ENCODE data around the gene NES. TPM values are rescaled to one million over a fixed set of nuclear protein-coding genes. Genes with fewer than 3 reads are reported as not detected.
"Not testable (repeated sequence)": the region's sequence is repeated elsewhere in the genome, so short reads cannot be mapped to it uniquely, and the experiment has no call there.

The NES gene
- total and polyA plus RNA-seq, 5 donors from 2014 or later = 0.10 TPM; not detected in 4

DNA sequence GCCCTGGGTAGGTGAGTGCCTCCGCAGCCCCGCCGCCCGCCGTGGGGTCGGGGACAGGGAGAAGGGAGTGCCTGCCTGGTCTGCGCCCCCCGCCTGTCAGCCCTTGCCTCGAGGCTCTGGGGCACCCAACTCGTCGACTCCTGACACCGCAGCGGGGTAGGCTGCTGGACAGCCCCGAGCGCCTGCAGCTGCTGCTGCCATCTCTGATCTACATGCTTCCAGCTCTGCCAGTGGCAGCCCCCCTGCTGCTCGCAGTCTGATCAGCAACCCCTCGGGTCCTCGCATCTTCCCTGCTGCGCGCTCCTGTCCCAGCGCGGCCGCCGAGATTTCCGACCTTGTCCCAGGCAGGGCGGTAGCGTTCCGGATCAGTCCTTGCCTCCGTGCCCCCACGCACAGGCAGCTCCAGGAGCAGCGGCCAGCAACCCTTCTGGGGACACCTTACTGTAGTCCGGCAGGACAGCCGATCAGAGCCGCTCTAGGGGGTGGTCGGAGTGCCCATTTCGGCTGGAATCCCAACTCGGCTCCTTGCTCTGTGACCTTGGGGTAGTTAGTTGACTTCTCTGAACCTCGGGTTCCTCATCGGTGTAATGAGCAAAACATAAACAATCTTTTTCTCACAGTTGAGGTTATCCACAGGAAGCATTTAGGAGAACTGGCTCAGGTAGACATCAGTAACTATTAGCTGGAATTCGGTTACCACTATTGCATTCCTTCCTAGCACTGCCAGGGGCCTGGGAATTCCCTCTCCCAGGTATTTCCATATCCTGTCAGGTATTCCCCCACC is 34.8 kb downstream of the NES start:
- ATAC-seq (ENCODE audit: low read depth in 2 of 2) (no peak), DNase-seq (no peak)
- Mint-ChIP-seq H3K4me1 (peaks cover 0 to 30% (median 16%) of the 10 kb centered on the region in 4 donors), H3K4me3 (peak overlapping the region in 3 of 4 donors; percentile 50 to 79 (median 72)), H3K9me3 (peaks cover 0 to 1% (median 0%) of the 10 kb centered on the region in 7 donors), H3K27me3 (peaks cover 86% of the 10 kb centered on the region), H3K36me3 (peaks cover 4% of the 10 kb centered on the region), H3K27ac (no peak overlapping the region)
- H3K27ac ChIP-seq (ENCODE audit: insufficient read depth, low read length, poor library complexity, severe bottlenecking) = no peak overlapping the region
- no peak overlapping the region for H3K4me3 ChIP-seq (ENCODE audit: low read depth, low read length)
- H3K36me3 ChIP-seq (ENCODE audit: control insufficient read depth, insufficient read depth, low read length) = no peaks in the 10 kb centered on the region
- no peaks in the 10 kb centered on the region for H3K9me3 ChIP-seq (ENCODE audit: control insufficient read depth in 2 of 2, low read length in 2 of 2)
- peaks cover 21% of the 10 kb centered on the region for H3K4me1 ChIP-seq (ENCODE audit: control insufficient read depth, insufficient read depth, low read length, poor library complexity, severe bottlenecking)
- H3K27me3 ChIP-seq (ENCODE audit: control insufficient read depth, insufficient read depth, low read length) = peaks cover 47% of the 10 kb centered on the region

DNA sequence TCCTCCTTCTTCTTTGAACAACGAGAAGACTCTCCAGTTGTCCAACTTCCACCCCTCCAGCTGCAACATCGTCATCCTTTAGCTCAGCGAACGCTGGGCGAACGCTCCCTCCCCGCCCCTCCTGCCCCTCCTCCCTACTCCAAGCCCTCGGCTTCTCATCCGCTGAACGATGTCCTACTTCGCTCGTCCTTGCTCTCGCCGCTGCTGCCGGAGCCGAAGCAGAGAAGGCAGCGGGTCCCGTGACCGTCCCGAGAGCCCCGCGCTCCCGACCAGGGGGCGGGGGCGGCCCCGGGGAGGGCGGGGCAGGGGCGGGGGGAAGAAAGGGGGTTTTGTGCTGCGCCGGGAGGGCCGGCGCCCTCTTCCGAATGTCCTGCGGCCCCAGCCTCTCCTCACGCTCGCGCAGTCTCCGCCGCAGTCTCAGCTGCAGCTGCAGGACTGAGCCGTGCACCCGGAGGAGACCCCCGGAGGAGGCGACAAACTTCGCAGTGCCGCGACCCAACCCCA is 35.4 kb downstream of the NES start, which contains the start of gene BCAN:
Gene BCAN (plus strand): TSS at position 357 of the 504 bp plus-strand sequence. CDS start 3,938 bp downstream, outside the sequence.
- peak within 1 kb of the TSS; percentile 26 for H3K4me3 ChIP-seq (ENCODE audit: low read depth, low read length)
- H3K27ac ChIP-seq (ENCODE audit: insufficient read depth, low read length, poor library complexity, severe bottlenecking) = no peak within 1 kb of the TSS
- H3K4me1 ChIP-seq (ENCODE audit: control insufficient read depth, insufficient read depth, low read length, poor library complexity, severe bottlenecking) = peaks cover 21% of the 10 kb centered on the region
- H3K9me3 Mint-ChIP-seq = peaks cover 0 to 1% (median 0%) of the 10 kb centered on the region in 7 donors
- peaks cover 47% of the 10 kb centered on the region for H3K27me3 ChIP-seq (ENCODE audit: control insufficient read depth, insufficient read depth, low read length)
- peaks cover 4% of the 10 kb centered on the region for H3K36me3 Mint-ChIP-seq
- no peaks in the 10 kb centered on the region for H3K36me3 ChIP-seq (ENCODE audit: control insufficient read depth, insufficient read depth, low read length)
- no peaks in the 10 kb centered on the region for H3K9me3 ChIP-seq (ENCODE audit: control insufficient read depth in 2 of 2, low read length in 2 of 2)
- peaks cover 81% of the 10 kb centered on the region for H3K27me3 Mint-ChIP-seq
- ATAC-seq (ENCODE audit: low read depth in 2 of 2) = peak; percentile 21 to 27
- no peak for DNase-seq
- peak within 1 kb of the TSS in 3 of 4 donors; percentile 50 to 79 (median 77) for H3K4me3 Mint-ChIP-seq
- H3K27ac Mint-ChIP-seq = no peak within 1 kb of the TSS
- H3K4me1 Mint-ChIP-seq = peaks cover 0 to 30% (median 16%) of the 10 kb centered on the region in 4 donors

DNA sequence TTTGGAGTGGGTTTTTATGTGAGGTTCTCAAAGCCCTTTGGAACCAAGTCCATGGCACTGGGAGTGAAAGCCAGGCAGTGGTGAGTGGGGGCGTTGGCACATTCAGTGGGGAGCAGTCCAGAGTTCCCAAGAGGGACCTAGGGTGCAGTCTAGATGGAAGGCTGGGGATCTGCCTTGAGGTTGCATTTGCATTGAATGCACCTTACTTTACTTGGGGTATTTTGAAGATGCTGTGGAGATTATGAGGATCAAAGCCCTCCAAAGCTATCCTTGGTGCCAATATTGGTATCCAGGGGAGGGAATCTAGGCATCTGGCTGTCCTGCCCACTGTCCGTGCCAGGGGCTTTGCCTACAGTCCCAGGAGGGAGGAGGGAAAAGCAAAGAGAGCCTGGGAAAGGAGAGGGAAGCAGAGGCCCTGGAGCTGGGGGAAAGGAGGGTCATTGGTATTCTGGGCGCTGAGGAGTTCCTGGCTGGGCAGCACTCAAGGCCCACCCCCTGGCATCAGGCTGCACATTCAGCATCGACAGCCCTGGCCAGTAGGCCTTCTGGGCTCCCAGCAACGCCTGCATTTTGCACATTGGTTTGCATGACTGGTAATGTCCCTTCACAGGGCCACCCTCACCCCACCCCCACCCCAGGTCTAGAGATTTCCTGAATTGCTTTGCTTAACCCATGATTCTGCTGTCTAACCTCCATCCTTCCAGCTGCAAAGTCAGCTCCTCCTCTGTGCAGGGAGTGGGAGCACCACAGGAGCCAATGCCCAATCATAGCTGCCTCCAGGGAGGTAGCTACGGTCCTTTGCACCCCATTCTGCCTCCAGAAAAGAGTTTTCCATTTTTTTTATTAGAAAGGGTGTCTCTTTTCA is 36.1 kb downstream of the NES start:
- Histone ChIP-seq H3K36me3 (ENCODE audit: control insufficient read depth, insufficient read depth, low read length) (no peaks in the 10 kb centered on the region), H3K27me3 (ENCODE audit: control insufficient read depth, insufficient read depth, low read length) (peaks cover 44% of the 10 kb centered on the region)
- no peak overlapping the region for H3K27ac Mint-ChIP-seq

DNA sequence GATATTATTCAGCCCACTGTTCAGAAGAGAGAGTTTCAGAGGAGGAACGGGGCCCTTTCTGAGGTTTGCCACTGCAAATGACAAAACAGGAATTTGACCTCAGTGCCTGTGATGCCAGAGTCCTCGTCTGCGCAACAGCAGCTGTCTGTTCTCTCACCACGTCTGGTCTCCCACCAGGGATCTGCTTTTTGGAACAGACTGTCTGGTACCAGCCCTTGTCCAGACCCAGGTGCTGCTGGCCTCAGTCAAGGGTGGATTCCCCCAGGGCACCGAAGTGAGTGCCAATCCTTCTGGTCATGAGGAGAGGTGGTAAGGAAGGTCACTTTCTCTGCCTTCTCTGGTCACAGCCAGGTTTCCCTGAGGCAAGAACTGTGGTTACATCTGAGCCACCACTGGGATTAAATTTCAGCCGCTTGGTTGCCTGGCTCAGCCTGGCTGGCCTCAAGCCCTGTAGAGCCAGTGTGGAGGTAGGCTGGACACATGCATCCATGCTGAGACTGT is 37.6 kb downstream of the NES start:
- peaks cover 0 to 24% (median 16%) of the 10 kb centered on the region in 4 donors for H3K4me1 Mint-ChIP-seq
- peaks cover 81% of the 10 kb centered on the region for H3K27me3 Mint-ChIP-seq
- H3K9me3 Mint-ChIP-seq = peaks cover 0 to 1% (median 0%) of the 10 kb centered on the region in 7 donors
- DNase-seq (no peak), ATAC-seq (ENCODE audit: low read depth in 2 of 2) (no peak)
- peaks cover 4% of the 10 kb centered on the region for H3K36me3 Mint-ChIP-seq
- Histone ChIP-seq H3K27me3 (ENCODE audit: control insufficient read depth, insufficient read depth, low read length) (peaks cover 37% of the 10 kb centered on the region), H3K27ac (ENCODE audit: insufficient read depth, low read length, poor library complexity, severe bottlenecking) (no peak overlapping the region), H3K4me3 (ENCODE audit: low read depth, low read length) (no peak overlapping the region), H3K36me3 (ENCODE audit: control insufficient read depth, insufficient read depth, low read length) (no peaks in the 10 kb centered on the region), H3K4me1 (ENCODE audit: control insufficient read depth, insufficient read depth, low read length, poor library complexity, severe bottlenecking) (peaks cover 21% of the 10 kb centered on the region), H3K9me3 (ENCODE audit: control insufficient read depth in 2 of 2, low read length in 2 of 2) (no peaks in the 10 kb centered on the region)
- H3K27ac Mint-ChIP-seq = no peak overlapping the region
- peak overlapping the region in 1 of 4 donors; percentile 90 for H3K4me3 Mint-ChIP-seq

More for the DNA sequence above, 36.1 kb downstream of the NES start:
- Histone ChIP-seq H3K27ac (ENCODE audit: insufficient read depth, low read length, poor library complexity, severe bottlenecking) (no peak overlapping the region), H3K9me3 (ENCODE audit: control insufficient read depth in 2 of 2, low read length in 2 of 2) (no peaks in the 10 kb centered on the region), H3K4me1 (ENCODE audit: control insufficient read depth, insufficient read depth, low read length, poor library complexity, severe bottlenecking) (peaks cover 21% of the 10 kb centered on the region), H3K4me3 (ENCODE audit: low read depth, low read length) (peak overlapping the region; percentile 26)
- H3K36me3 Mint-ChIP-seq = peaks cover 4% of the 10 kb centered on the region
- peaks cover 0 to 1% (median 0%) of the 10 kb centered on the region in 7 donors for H3K9me3 Mint-ChIP-seq
- no peak for DNase-seq
- no peak for ATAC-seq (ENCODE audit: low read depth in 2 of 2)
- H3K4me1 Mint-ChIP-seq = peaks cover 0 to 28% (median 16%) of the 10 kb centered on the region in 4 donors
- H3K4me3 Mint-ChIP-seq = peak overlapping the region in 2 of 4 donors; percentile 26 to 77
- H3K27me3 Mint-ChIP-seq = peaks cover 81% of the 10 kb centered on the region

DNA sequence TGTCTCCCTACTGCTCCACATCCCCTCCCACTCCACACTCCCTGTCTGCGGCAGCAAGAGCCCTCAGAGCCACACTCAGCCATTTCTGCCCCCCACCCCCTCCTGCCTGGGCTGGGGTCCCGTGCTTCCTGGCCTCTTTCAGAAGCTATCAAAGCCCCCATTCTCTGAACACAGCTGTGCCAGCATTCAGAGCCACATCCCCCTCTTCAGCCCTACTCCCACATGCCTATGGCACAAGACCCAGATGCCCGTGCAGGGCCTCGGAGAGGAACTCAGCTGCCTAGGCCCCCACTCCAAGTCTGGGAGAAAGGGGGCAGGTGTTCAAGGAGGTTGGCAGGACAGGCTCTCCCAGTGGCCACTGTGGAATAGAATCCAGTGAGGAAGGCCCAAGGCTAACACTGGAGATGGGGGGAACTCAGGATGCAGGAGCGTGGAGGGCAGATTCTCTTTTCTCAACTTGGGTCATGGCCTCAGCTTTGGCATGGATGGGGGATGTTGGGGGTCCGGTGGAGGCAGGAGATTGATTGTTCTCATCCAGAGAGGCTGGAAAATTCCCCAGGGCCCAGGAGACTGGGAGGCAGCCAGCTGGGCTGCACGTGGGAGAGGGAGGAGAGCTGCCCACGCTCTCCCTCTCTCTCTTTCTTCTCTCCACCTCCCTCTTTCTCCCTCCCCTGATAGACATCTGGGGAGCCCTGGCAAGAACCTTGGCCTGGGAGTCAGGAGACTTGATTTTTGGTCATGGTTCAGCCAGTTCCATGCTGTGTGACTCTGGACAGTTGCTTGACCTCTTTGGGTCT is 38.8 kb downstream of the NES start:
- H3K4me1 Mint-ChIP-seq = peaks cover 0 to 17% (median 11%) of the 10 kb centered on the region in 4 donors
- ATAC-seq (ENCODE audit: low read depth in 2 of 2) (no peak), DNase-seq (no peak)
- Histone ChIP-seq H3K27ac (ENCODE audit: insufficient read depth, low read length, poor library complexity, severe bottlenecking) (no peak overlapping the region), H3K4me3 (ENCODE audit: low read depth, low read length) (no peak overlapping the region), H3K36me3 (ENCODE audit: control insufficient read depth, insufficient read depth, low read length) (no peaks in the 10 kb centered on the region), H3K4me1 (ENCODE audit: control insufficient read depth, insufficient read depth, low read length, poor library complexity, severe bottlenecking) (peaks cover 15% of the 10 kb centered on the region), H3K9me3 (ENCODE audit: control insufficient read depth in 2 of 2, low read length in 2 of 2) (no peaks in the 10 kb centered on the region), H3K27me3 (ENCODE audit: control insufficient read depth, insufficient read depth, low read length) (peaks cover 35% of the 10 kb centered on the region)
- peaks cover 4% of the 10 kb centered on the region for H3K36me3 Mint-ChIP-seq
- peaks cover 0 to 1% (median 0%) of the 10 kb centered on the region in 7 donors for H3K9me3 Mint-ChIP-seq
- no peak overlapping the region for H3K27ac Mint-ChIP-seq
- H3K4me3 Mint-ChIP-seq = no peak overlapping the region
- H3K27me3 Mint-ChIP-seq = peaks cover 75% of the 10 kb centered on the region

DNA sequence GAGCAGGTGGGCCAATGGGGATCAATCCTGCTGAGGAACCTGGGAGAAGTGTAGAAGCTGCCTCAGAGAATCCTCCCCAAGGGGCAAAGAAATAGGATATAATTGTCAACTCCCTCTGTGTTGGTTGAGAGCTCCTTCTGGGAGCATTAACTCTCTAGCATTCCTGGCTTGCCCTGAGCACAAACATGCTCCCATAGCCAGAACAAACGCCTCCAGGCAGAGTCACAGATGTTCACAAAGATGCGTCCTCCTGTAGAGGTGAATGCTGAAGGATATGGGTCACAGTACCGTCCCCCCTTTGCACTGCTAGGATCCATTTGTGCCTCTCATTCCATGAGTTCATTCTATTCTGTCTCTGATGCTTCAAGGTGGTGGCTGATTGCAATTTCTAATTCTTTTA is 44.9 kb downstream of the NES start:
- Histone ChIP-seq H3K36me3 (ENCODE audit: control insufficient read depth, insufficient read depth, low read length) (no peaks in the 10 kb centered on the region), H3K9me3 (ENCODE audit: control insufficient read depth in 2 of 2, low read length in 2 of 2) (no peaks in the 10 kb centered on the region), H3K27ac (ENCODE audit: insufficient read depth, low read length, poor library complexity, severe bottlenecking) (no peak overlapping the region), H3K27me3 (ENCODE audit: control insufficient read depth, insufficient read depth, low read length) (peaks cover 15% of the 10 kb centered on the region), H3K4me3 (ENCODE audit: low read depth, low read length) (no peak overlapping the region), H3K4me1 (ENCODE audit: control insufficient read depth, insufficient read depth, low read length, poor library complexity, severe bottlenecking) (no peaks in the 10 kb centered on the region)
- Mint-ChIP-seq H3K27ac (no peak overlapping the region), H3K4me3 (no peak overlapping the region), H3K9me3 (peaks cover 0 to 2% (median 0%) of the 10 kb centered on the region in 7 donors), H3K27me3 (peaks cover 84% of the 10 kb centered on the region), H3K36me3 (no peaks in the 10 kb centered on the region), H3K4me1 (no peaks in the 10 kb centered on the region)
- no peak for DNase-seq
- no peak for ATAC-seq (ENCODE audit: low read depth in 2 of 2)

DNA sequence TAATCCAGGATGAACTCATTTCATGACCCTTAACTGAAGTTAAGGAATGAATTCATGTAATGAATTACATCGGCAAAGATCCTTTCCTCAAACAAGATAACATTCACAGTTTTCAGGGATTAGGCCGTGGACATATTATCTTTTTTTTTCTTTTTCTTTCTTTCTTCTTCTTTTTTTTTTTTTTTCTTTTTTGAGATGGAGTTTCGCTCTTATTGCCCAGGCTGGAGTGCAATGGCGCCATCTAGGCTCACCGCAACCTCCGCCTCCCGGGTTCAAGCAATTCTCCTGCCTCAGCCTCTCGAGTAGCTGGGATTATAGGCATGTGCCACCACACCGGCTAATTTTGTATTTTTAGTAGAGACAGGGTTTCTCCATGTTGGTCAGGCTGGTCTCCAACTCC is 46.1 kb downstream of the NES start:
- not testable (repeated sequence) for H3K36me3 ChIP-seq (ENCODE audit: control insufficient read depth, insufficient read depth, low read length); H3K4me1 Mint-ChIP-seq; DNase-seq; H3K4me3 Mint-ChIP-seq; H3K9me3 ChIP-seq (ENCODE audit: control insufficient read depth in 2 of 2, low read length in 2 of 2); ATAC-seq (ENCODE audit: low read depth in 2 of 2); H3K36me3 Mint-ChIP-seq; H3K4me3 ChIP-seq (ENCODE audit: low read depth, low read length); H3K4me1 ChIP-seq (ENCODE audit: control insufficient read depth, insufficient read depth, low read length, poor library complexity, severe bottlenecking); H3K27ac Mint-ChIP-seq; H3K9me3 Mint-ChIP-seq; H3K27ac ChIP-seq (ENCODE audit: insufficient read depth, low read length, poor library complexity, severe bottlenecking)
- peaks cover 84% of the 10 kb centered on the region for H3K27me3 Mint-ChIP-seq
- H3K27me3 ChIP-seq (ENCODE audit: control insufficient read depth, insufficient read depth, low read length) = peaks cover 20% of the 10 kb centered on the region
